ENCODE data around the gene LPCAT3.

DNA sequence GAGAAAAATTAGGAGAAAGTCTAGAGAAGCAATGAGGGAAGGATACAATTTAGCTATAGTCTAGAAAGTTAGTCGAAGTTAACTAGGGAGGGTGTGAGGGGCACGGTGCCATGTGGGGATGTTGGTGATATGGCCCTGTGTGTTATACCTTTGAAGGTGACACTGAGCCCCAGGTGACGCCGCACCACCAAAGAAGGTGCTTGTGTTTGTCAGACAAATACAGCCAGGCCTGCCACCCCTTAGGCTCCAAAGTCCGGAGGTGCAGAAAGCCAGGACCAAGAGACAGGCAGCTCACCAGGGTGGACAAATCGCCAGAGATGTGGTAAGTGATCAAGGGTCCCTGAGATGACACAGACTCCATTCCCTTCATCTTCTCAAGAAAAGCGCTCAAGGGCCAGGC is 43.3 kb upstream of the LPCAT3 start:
- no peak for TF ChIP-seq EZH2phosphoT487 (IDR thresholded peaks at IDR 0.05; ENCODE audit: borderline replicate concordance)
- TF ChIP-seq, protein P1, sequence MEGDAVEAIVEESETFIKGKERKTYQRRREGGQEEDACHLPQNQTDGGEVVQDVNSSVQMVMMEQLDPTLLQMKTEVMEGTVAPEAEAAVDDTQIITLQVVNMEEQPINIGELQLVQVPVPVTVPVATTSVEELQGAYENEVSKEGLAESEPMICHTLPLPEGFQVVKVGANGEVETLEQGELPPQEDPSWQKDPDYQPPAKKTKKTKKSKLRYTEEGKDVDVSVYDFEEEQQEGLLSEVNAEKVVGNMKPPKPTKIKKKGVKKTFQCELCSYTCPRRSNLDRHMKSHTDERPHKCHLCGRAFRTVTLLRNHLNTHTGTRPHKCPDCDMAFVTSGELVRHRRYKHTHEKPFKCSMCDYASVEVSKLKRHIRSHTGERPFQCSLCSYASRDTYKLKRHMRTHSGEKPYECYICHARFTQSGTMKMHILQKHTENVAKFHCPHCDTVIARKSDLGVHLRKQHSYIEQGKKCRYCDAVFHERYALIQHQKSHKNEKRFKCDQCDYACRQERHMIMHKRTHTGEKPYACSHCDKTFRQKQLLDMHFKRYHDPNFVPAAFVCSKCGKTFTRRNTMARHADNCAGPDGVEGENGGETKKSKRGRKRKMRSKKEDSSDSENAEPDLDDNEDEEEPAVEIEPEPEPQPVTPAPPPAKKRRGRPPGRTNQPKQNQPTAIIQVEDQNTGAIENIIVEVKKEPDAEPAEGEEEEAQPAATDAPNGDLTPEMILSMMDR (conservative IDR thresholded peaks at IDR 0.05; ENCODE audit: low read length), result no peak
